ENCODE data around the gene MB21D2.
"Not testable (repeated sequence)": the region's sequence is repeated elsewhere in the genome, so short reads cannot be mapped to it uniquely, and the experiment has no call there.

The MB21D2 gene

GRCh38 chr3:192917404-192918274 lies at the start of gene MB21D2:
Gene MB21D2, minus strand, starts transcription at chr3:192917856. Its CDS starts 16 bp downstream, at chr3:192917840.
- DNase-seq (ENCODE audit: low read depth): peak; percentile 73

GRCh38 chr3:192964959-192965719 lies 47.5 kb upstream of the MB21D2 start:
- DNase-seq (ENCODE audit: low read depth): not testable (repeated sequence)

- no peak for DNase-seq (ENCODE audit: low read depth)
These were observed 42.1 kb upstream of the MB21D2 start for GRCh38 chr3:192959773-192960172.

GRCh38 chr3:192958219-192958872 lies 40.7 kb upstream of the MB21D2 start:
- DNase-seq (ENCODE audit: low read depth): no peak

- DNase-seq (ENCODE audit: low read depth): peak; percentile 84
These were observed 39.9 kb upstream of the MB21D2 start for GRCh38 chr3:192957441-192958021.

GRCh38 chr3:192953926-192954325 lies 36.3 kb upstream of the MB21D2 start:
- no peak for DNase-seq (ENCODE audit: low read depth)

- no peak for DNase-seq (ENCODE audit: low read depth)
These were observed 29.8 kb upstream of the MB21D2 start for GRCh38 chr3:192947421-192947820.

GRCh38 chr3:192943393-192943792 lies 25.7 kb upstream of the MB21D2 start:
- DNase-seq (ENCODE audit: low read depth): no peak

GRCh38 chr3:192942625-192943024 lies 25.0 kb upstream of the MB21D2 start:
- DNase-seq (ENCODE audit: low read depth): no peak

GRCh38 chr3:192940129-192940528 lies 22.5 kb upstream of the MB21D2 start:
- DNase-seq (ENCODE audit: low read depth): no peak

- no peak for DNase-seq (ENCODE audit: low read depth)
These were observed 17.8 kb upstream of the MB21D2 start for GRCh38 chr3:192935441-192935840.

- DNase-seq (ENCODE audit: low read depth): no peak
These were observed 16.3 kb upstream of the MB21D2 start for GRCh38 chr3:192933779-192934460.

GRCh38 chr3:192933259-192933658 lies 15.6 kb upstream of the MB21D2 start:
- no peak for DNase-seq (ENCODE audit: low read depth)

- DNase-seq (ENCODE audit: low read depth): no peak
These were observed 14.2 kb upstream of the MB21D2 start for GRCh38 chr3:192931825-192932224.

GRCh38 chr3:192930577-192930976 lies 12.9 kb upstream of the MB21D2 start:
- no peak for DNase-seq (ENCODE audit: low read depth)

- no peak for DNase-seq (ENCODE audit: low read depth)
These were observed 12.3 kb upstream of the MB21D2 start for GRCh38 chr3:192929755-192930547.

- no peak for DNase-seq (ENCODE audit: low read depth)
These were observed 11.5 kb upstream of the MB21D2 start for GRCh38 chr3:192929146-192929545.

- no peak for DNase-seq (ENCODE audit: low read depth)
These were observed 11.1 kb upstream of the MB21D2 start for GRCh38 chr3:192928720-192929119.

GRCh38 chr3:192928016-192928415 lies 10.4 kb upstream of the MB21D2 start:
- DNase-seq (ENCODE audit: low read depth): no peak

- DNase-seq (ENCODE audit: low read depth): no peak
These were observed 9.4 kb upstream of the MB21D2 start for GRCh38 chr3:192927016-192927415.

GRCh38 chr3:192923731-192924130 lies 6.1 kb upstream of the MB21D2 start:
- DNase-seq (ENCODE audit: low read depth): no peak

All from GM04504 (cell line).